AG09319 (cell line): ENCODE data around the gene NOTCH4.

Experiments
- DNase-seq: peaks from one replicate; pipeline ENCODE4 v3.0.0-alpha.2; 2010; ENCODE audit warnings: low read depth; ENCODE audit errors: extremely low read depth
- CTCF ChIP-seq: IDR thresholded peaks from 2 replicates; pipeline ENCODE4 v1.5.1; 2011; ENCODE audit warnings: low read depth, mild to moderate bottlenecking, inconsistent platforms, low read length, moderate library complexity

Gene NOTCH4

GRCh38 chr6:32204268-32204715 lies 19.6 kb downstream of the NOTCH4 start:
- no peak for DNase-seq
- no peak for TF ChIP-seq CTCF

- TF ChIP-seq CTCF = no peak
- no peak for DNase-seq
Observed at GRCh38 chr6:32203426-32204267, 20.2 kb downstream of the NOTCH4 start.

DNA sequence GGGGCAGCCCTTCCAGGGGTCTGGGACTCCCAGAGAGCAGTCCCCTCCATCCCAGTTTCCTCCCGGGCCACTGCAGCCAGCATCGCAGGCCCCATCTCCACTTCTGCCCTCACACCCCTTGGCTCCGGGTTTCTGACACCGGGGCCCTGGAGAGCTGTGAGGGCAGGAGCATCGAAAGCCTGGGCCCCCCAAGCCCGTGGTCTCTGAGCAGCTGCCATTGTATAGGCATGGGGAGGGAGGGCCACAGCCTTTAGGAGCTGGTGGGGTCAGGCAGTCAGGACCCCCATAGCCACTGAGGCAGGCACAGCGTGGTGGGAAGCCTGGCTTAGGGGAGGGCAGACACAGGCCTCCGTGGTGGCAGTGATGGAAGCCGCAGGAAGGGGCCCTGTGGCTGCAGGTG lies 21.7 kb downstream of the NOTCH4 start:
- no peak for DNase-seq
- no peak for TF ChIP-seq CTCF

DNA sequence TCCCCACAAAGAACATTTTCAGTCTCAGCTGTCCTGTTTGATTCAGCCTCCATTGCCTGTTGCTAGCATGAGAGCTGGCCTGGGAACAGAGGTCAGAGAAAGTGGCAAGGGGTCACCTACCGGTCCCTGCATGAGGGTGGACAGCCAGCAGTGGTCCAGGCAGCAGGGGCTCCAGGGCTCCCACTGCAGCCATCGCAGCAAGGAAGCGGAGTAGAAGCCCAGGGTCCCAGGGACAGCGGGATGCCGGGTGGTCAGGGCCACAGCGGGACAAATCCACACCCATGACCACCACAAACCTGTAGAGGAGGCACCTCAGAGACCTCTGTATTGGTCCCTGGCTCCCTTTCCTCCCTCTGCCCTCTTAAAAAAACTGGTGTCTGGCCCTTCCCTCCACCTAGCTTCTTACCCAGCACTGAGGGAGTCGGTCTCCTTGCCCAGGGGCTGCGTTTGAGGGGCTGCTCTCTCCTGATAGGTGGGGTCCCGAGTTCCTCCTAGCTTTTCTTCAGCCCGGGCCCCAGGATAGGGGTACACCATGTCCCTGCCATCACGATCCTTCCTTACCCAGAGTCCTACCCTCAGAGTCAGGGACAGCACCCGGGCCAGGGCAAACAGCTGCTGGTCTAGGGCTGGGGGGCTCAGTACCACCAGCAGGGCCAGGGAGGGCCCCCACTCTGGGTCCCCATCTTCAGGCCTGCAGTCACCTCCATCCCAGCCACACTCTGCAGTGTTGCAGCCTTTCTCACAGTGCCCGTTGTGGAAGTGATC lies 23.0 kb downstream of the NOTCH4 start:
- no peak for TF ChIP-seq CTCF
- no peak for DNase-seq

GRCh38 chr6:32198866-32199265 lies 25.0 kb downstream of the NOTCH4 start:
- TF ChIP-seq CTCF = no peak
- no peak for DNase-seq

GRCh38 chr6:32198345-32198696 lies 25.5 kb downstream of the NOTCH4 start:
- DNase-seq = no peak
- TF ChIP-seq CTCF = no peak
